22Rv1 (cell line): Measurements from ENCODE around the gene FBP2.

ENCODE experiments used
- ZFX ChIP-seq: fragments of 450-650 bp; IDR thresholded peaks from 2 replicates; pipeline ENCODE4 v1.6.1; 2017; ENCODE audit warnings: antibody characterized with exemption, borderline replicate concordance
- TF ChIP-seq, protein P1 (sequence below): fragments of 450-650 bp; IDR thresholded peaks from 2 replicates; pipeline ENCODE4 v1.5.1; 2017; ENCODE audit warnings: mild to moderate bottlenecking

DNA sequence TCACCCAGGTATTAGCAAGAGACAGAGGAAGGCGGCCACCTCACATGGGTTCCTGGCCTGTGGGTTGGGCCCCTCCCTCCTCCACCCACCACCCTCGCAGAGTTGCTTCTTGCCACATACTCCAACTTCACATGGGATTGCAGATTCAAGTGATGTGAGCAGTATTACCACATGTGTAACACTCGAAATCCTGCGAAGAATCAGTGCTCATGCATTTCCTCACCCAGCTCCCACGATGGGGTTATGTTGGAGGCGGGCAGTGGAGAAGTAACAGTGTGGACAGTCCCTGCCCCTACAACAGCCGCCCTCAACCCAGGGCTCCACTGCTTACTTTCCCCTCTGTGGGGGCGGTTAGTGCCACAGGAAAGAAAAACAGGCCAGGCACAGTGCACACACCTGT, 49.6 kb upstream of the FBP2 start:
- TF ChIP-seq, protein P1, sequence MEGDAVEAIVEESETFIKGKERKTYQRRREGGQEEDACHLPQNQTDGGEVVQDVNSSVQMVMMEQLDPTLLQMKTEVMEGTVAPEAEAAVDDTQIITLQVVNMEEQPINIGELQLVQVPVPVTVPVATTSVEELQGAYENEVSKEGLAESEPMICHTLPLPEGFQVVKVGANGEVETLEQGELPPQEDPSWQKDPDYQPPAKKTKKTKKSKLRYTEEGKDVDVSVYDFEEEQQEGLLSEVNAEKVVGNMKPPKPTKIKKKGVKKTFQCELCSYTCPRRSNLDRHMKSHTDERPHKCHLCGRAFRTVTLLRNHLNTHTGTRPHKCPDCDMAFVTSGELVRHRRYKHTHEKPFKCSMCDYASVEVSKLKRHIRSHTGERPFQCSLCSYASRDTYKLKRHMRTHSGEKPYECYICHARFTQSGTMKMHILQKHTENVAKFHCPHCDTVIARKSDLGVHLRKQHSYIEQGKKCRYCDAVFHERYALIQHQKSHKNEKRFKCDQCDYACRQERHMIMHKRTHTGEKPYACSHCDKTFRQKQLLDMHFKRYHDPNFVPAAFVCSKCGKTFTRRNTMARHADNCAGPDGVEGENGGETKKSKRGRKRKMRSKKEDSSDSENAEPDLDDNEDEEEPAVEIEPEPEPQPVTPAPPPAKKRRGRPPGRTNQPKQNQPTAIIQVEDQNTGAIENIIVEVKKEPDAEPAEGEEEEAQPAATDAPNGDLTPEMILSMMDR = no peak
- no peak for TF ChIP-seq ZFX
